HEK293 (cell line): Measurements from ENCODE around the gene SSTR3.

Experiments used
- CTCF ChIA-PET: fragments of 350-600 bp; formaldehyde crosslinking; extraction: SDS; loops from one replicate; lab custom pipeline; 2021; ENCODE audit warnings: antibody characterized with exemption; lab: Yijun Ruan, JAX
- POLR2A ChIA-PET: fragments of 300-600 bp; formaldehyde crosslinking; extraction: SDS; loops from one replicate; lab custom pipeline; 2020; ENCODE audit warnings: antibody characterized with exemption, inconsistent platforms; lab: Yijun Ruan, JAX
- H3K27ac ChIP-seq: fragments of 200-500 bp; sonication (Bioruptor generic); 2 replicates; pipeline ENCODE4 v1.5.1; 2014; ENCODE audit warnings: low read depth, low read length, control low read depth, inconsistent platforms; ENCODE audit errors: extremely low read depth
- H3K36me3 ChIP-seq, 2 experiments: fragments of 200-500 bp in 1 of 2; sonication (Bioruptor generic) in 1 of 2; 1 replicate in 1 of 2; 2 replicates in 1 of 2; pipeline ENCODE4 v1.5.1; 2014 to 2017; ENCODE audit warnings: inconsistent platforms in 2 of 2, low read length in 2 of 2; ENCODE audit not compliant: control insufficient read depth in 2 of 2, insufficient read depth in 1 of 2
- H3K4me1 ChIP-seq: fragments of 200-500 bp; sonication (Bioruptor generic); 2 replicates; pipeline ENCODE4 v1.5.1; 2014; ENCODE audit warnings: mild to moderate bottlenecking, low read length, inconsistent platforms; ENCODE audit not compliant: control insufficient read depth, insufficient read depth
- H3K4me3 ChIP-seq: 2 replicates; pipeline ENCODE4 v1.5.1; 2011; ENCODE audit warnings: low read depth, mild to moderate bottlenecking, control low read depth, low read length, moderate library complexity
- H3K9me3 ChIP-seq: fragments of 200-500 bp; sonication (Bioruptor generic); 2 replicates; pipeline ENCODE4 v1.5.1; 2014; ENCODE audit warnings: low read depth, low read length, inconsistent platforms; ENCODE audit not compliant: control insufficient read depth, insufficient read depth
- AEBP2 ChIP-seq: fragments of 450-650 bp; formaldehyde crosslinking; IDR thresholded peaks from 2 replicates; pipeline ENCODE4 v1.5.1; 2016; ENCODE audit warnings: missing biosample characterization, missing genetic modification characterization, borderline replicate concordance
- GLIS2 ChIP-seq: fragments of 450-650 bp; formaldehyde crosslinking; IDR thresholded peaks from 2 replicates; pipeline ENCODE4 v1.5.1; 2016; ENCODE audit warnings: missing biosample characterization, missing genetic modification characterization
- HOXC10 ChIP-seq: sonication (generic); formaldehyde crosslinking; IDR thresholded peaks from 2 replicates; pipeline ENCODE4 v1.8.1; 2023; ENCODE audit warnings: mild to moderate bottlenecking, missing genetic modification reagents
- KLF8 ChIP-seq: fragments of 450-650 bp; formaldehyde crosslinking; IDR thresholded peaks from 2 replicates; pipeline ENCODE4 v1.5.1; 2016; ENCODE audit warnings: missing biosample characterization, missing genetic modification characterization
- KLF9 ChIP-seq: fragments of 450-650 bp; formaldehyde crosslinking; IDR thresholded peaks from 2 replicates; pipeline ENCODE4 v1.5.1; 2016; ENCODE audit warnings: missing biosample characterization, missing genetic modification characterization, low read depth
- MEIS1 ChIP-seq: sonication (generic); formaldehyde crosslinking; IDR thresholded peaks from 2 replicates; pipeline ENCODE4 v1.8.1; 2022; ENCODE audit warnings: missing genetic modification reagents, mild to moderate bottlenecking, borderline replicate concordance
- OSR2 ChIP-seq: fragments of 450-650 bp; formaldehyde crosslinking; IDR thresholded peaks from 2 replicates; pipeline ENCODE4 v1.5.1; 2016; ENCODE audit warnings: missing biosample characterization, missing genetic modification characterization
- REPIN1 ChIP-seq: fragments of 450-650 bp; formaldehyde crosslinking; IDR thresholded peaks from 2 replicates; pipeline ENCODE4 v1.5.1; 2017; ENCODE audit warnings: missing biosample characterization, missing genetic modification characterization, low read depth
- SALL2 ChIP-seq: fragments of 450-650 bp; formaldehyde crosslinking; IDR thresholded peaks from 2 replicates; pipeline ENCODE4 v1.5.0; 2017; ENCODE audit warnings: missing biosample characterization, mild to moderate bottlenecking, missing genetic modification characterization, borderline replicate concordance
- SP7 ChIP-seq: fragments of 450-650 bp; formaldehyde crosslinking; IDR thresholded peaks from 2 replicates; pipeline ENCODE4 v1.5.1; 2016; ENCODE audit warnings: missing biosample characterization, missing genetic modification characterization
- TCF7L2 ChIP-seq: IDR thresholded peaks from 2 replicates; pipeline ENCODE4 v1.6.1; 2011; ENCODE audit warnings: low read depth, mild to moderate bottlenecking, inconsistent platforms, low read length, moderate library complexity, borderline replicate concordance
- ZBTB17 ChIP-seq: fragments of 450-650 bp; formaldehyde crosslinking; IDR thresholded peaks from 2 replicates; pipeline ENCODE4 v1.5.1; 2016; ENCODE audit warnings: missing biosample characterization, missing genetic modification characterization
- ZBTB21 ChIP-seq: fragments of 450-650 bp; formaldehyde crosslinking; IDR thresholded peaks from 2 replicates; pipeline ENCODE4 v1.5.1; 2017; ENCODE audit warnings: missing biosample characterization, missing genetic modification characterization
- ZBTB7A ChIP-seq: fragments of 450-650 bp; formaldehyde crosslinking; IDR thresholded peaks from 2 replicates; pipeline ENCODE4 v1.5.1; 2016; ENCODE audit warnings: low read depth, missing biosample characterization, missing genetic modification characterization
- ZEB2 ChIP-seq: fragments of 450-650 bp; formaldehyde crosslinking; IDR thresholded peaks from 2 replicates; pipeline ENCODE4 v1.5.1; 2016; ENCODE audit warnings: missing biosample characterization, missing genetic modification characterization
- ZFP69B ChIP-seq: fragments of 450-650 bp; formaldehyde crosslinking; IDR thresholded peaks from 2 replicates; pipeline ENCODE4 v1.5.1; 2016; ENCODE audit warnings: missing biosample characterization, missing genetic modification characterization
- ZIC2 ChIP-seq: fragments of 450-650 bp; formaldehyde crosslinking; IDR thresholded peaks from 2 replicates; pipeline ENCODE4 v1.5.1; 2016; ENCODE audit warnings: missing biosample characterization, missing genetic modification characterization
- ZNF112 ChIP-seq: fragments of 450-650 bp; formaldehyde crosslinking; IDR thresholded peaks from 2 replicates; pipeline ENCODE4 v1.5.0; 2017; ENCODE audit warnings: missing biosample characterization, missing genetic modification characterization
- ZNF248 ChIP-seq: fragments of 450-650 bp; formaldehyde crosslinking; IDR thresholded peaks from 2 replicates; pipeline ENCODE4 v1.5.1; 2017; ENCODE audit warnings: missing biosample characterization, missing genetic modification characterization
- ZNF324 ChIP-seq: fragments of 450-650 bp; formaldehyde crosslinking; IDR thresholded peaks from 2 replicates; pipeline ENCODE4 v1.5.1; 2016; ENCODE audit warnings: missing biosample characterization, missing genetic modification characterization
- ZNF335 ChIP-seq: fragments of 450-650 bp; formaldehyde crosslinking; conservative IDR thresholded peaks from 2 replicates; pipeline ENCODE4 v1.5.1; 2016; ENCODE audit warnings: missing biosample characterization, missing genetic modification characterization
- ZNF362 ChIP-seq: fragments of 450-650 bp; formaldehyde crosslinking; IDR thresholded peaks from 2 replicates; pipeline ENCODE4 v1.5.1; 2016; ENCODE audit warnings: missing biosample characterization, missing genetic modification characterization
- ZNF416 ChIP-seq: fragments of 450-650 bp; formaldehyde crosslinking; IDR thresholded peaks from 2 replicates; pipeline ENCODE4 v1.5.1; 2016; ENCODE audit warnings: missing biosample characterization, missing genetic modification characterization
- ZNF433 ChIP-seq: fragments of 450-650 bp; formaldehyde crosslinking; IDR thresholded peaks from 2 replicates; pipeline ENCODE4 v1.5.1; 2016; ENCODE audit warnings: missing biosample characterization, missing genetic modification characterization, low read depth
- ZNF449 ChIP-seq: fragments of 450-650 bp; formaldehyde crosslinking; IDR thresholded peaks from 2 replicates; pipeline ENCODE4 v1.5.1; 2017; ENCODE audit warnings: missing biosample characterization, mild to moderate bottlenecking, missing genetic modification characterization, moderate library complexity
- ZNF624 ChIP-seq: fragments of 450-650 bp; formaldehyde crosslinking; IDR thresholded peaks from 2 replicates; pipeline ENCODE4 v1.5.1; 2017; ENCODE audit warnings: missing biosample characterization, missing genetic modification characterization
- ZNF626 ChIP-seq: fragments of 450-650 bp; sonication (Bioruptor Pico); formaldehyde crosslinking; IDR thresholded peaks from 2 replicates; pipeline ENCODE4 v1.5.1; 2018; ENCODE audit warnings: missing biosample characterization, missing genetic modification characterization, inconsistent platforms
- ZNF645 ChIP-seq: fragments of 450-650 bp; formaldehyde crosslinking; IDR thresholded peaks from 2 replicates; pipeline ENCODE4; 2016; ENCODE audit warnings: missing biosample characterization, missing genetic modification characterization
- ZNF677 ChIP-seq: fragments of 450-650 bp; IDR thresholded peaks from 2 replicates; pipeline ENCODE4 v1.5.0; 2018; ENCODE audit warnings: missing biosample characterization, mild to moderate bottlenecking, missing genetic modification characterization, moderate library complexity
- ZNF777 ChIP-seq: fragments of 450-650 bp; formaldehyde crosslinking; IDR thresholded peaks from 2 replicates; pipeline ENCODE4 v1.5.1; 2017; ENCODE audit warnings: missing biosample characterization, missing genetic modification characterization, borderline replicate concordance
- ZNF785 ChIP-seq: fragments of 450-650 bp; formaldehyde crosslinking; IDR thresholded peaks from 2 replicates; pipeline ENCODE4 v1.5.1; 2016; ENCODE audit warnings: missing biosample characterization, missing genetic modification characterization
- ZXDB ChIP-seq: fragments of 450-650 bp; formaldehyde crosslinking; IDR thresholded peaks from 2 replicates; pipeline ENCODE4 v1.5.1; 2016; ENCODE audit warnings: missing biosample characterization, missing genetic modification characterization

The SSTR3 gene

GRCh38 chr22:37244114-37244921 lies 32.0 kb upstream of the SSTR3 start, which contains the start of gene RAC2:
Gene RAC2, minus strand, starts transcription at chr22:37244269. Its CDS starts 121 bp downstream, at chr22:37244148.
- Histone ChIP-seq H3K9me3 (no peaks in the 10 kb centered on the region), H3K27ac (no peak within 1 kb of the TSS), H3K4me3 (no peak within 1 kb of the TSS), H3K36me3 (no peaks in the 10 kb centered on the region), H3K4me1 (no peaks in the 10 kb centered on the region)
- ChIA-PET POLR2A (no interaction called here), CTCF (interaction anchor here (0.5 to 7.8 kb wide), 5 partner anchors 16 to 461 kb away, joined by 3 to 68 read pairs (median 3); no protein-coding TSS in a partner anchor)
- TF ChIP-seq OSR2 (tag by site-specific recombination) (no peak), KLF8 (no peak), ZNF785 (tag by site-specific recombination) (no peak), ZIC2 (tag by site-specific recombination) (peak; percentile 88), GLIS2 (peak; percentile 61), ZNF624 (no peak), ZNF112 (no peak), SALL2 (tag by site-specific recombination) (no peak), AEBP2 (tag by site-specific recombination) (no peak), ZNF677 (tag by site-specific recombination) (no peak), ZNF335 (tag by site-specific recombination) (peak; percentile 48; the same call in 1 of the 2 replicates), SP7 (tag by site-specific recombination) (0 out of 2 replicates have a peak, but pooled peaks have one; percentile 31), ZNF362 (tag by site-specific recombination) (no peak), ZEB2 (tag by site-specific recombination) (no peak), ZBTB7A (tag by site-specific recombination) (no peak), ZNF248 (tag by site-specific recombination) (no peak), ZNF433 (tag by site-specific recombination) (no peak), ZNF645 (tag by site-specific recombination) (no peak), MEIS1 (CRISPR knock-in tag) (no peak), ZNF777 (no peak), TCF7L2 (no peak), ZNF324 (no peak), ZNF449 (no peak), ZBTB21 (tag by site-specific recombination) (no peak), ZXDB (0 out of 2 replicates have a peak, but pooled peaks have one; percentile 31), REPIN1 (tag by site-specific recombination) (no peak), KLF9 (peak; percentile 19; the same call in 1 of the 2 replicates), ZNF626 (tag by site-specific recombination) (no peak), ZNF416 (no peak), HOXC10 (CRISPR knock-in tag) (no peak), ZBTB17 (tag by site-specific recombination) (no peak), ZFP69B (tag by site-specific recombination) (0 out of 2 replicates have a peak, but pooled peaks have one; percentile 9)
